GM23338 (cell line): ENCODE measurements around the gene USP3. TPM values are rescaled to one million over a fixed set of nuclear protein-coding genes. Genes with fewer than 3 reads are reported as not detected.

ENCODE experiments used
- ATAC-seq: fragments of 200-7000 bp; cut with Tn5 transposase; 3 replicates; pipeline ENCODE4 v1.9.1; 2020
- DNase-seq: peaks from one replicate; pipeline ENCODE4 v3.0.0-alpha.2; 2015; ENCODE audit warnings: low spot score
- H2AFZ ChIP-seq: fragments of 200-600 bp; sonication (generic); 2 replicates; pipeline ENCODE4 v1.8.0; 2016; ENCODE audit warnings: antibody characterized with exemption, mild to moderate bottlenecking, moderate library complexity
- H3F3A ChIP-seq: fragments of 200-600 bp; sonication (generic); replicated peaks from 2 replicates; pipeline ENCODE4 v1.8.0; 2017; ENCODE audit warnings: antibody characterized with exemption, mixed run types, low read depth
- H3K27ac ChIP-seq: fragments of 200-600 bp; sonication (generic); 2 replicates; pipeline ENCODE4 v1.6.1; 2016; ENCODE audit warnings: low read depth
- H3K27me3 ChIP-seq: fragments of 200-600 bp; sonication (generic); 2 replicates; pipeline ENCODE4 v1.8.0; 2016; ENCODE audit warnings: mild to moderate bottlenecking, mixed run types, moderate library complexity; ENCODE audit not compliant: insufficient read depth
- H3K36me3 ChIP-seq: fragments of 200-600 bp; sonication (generic); 2 replicates; pipeline ENCODE4 v1.8.0; 2016; ENCODE audit warnings: mild to moderate bottlenecking; ENCODE audit not compliant: insufficient read depth
- H3K4me1 ChIP-seq: fragments of 200-600 bp; sonication (generic); 2 replicates; pipeline ENCODE4 v1.8.0; 2016; ENCODE audit warnings: mild to moderate bottlenecking, moderate library complexity; ENCODE audit not compliant: insufficient read depth
- H3K4me2 ChIP-seq: fragments of 200-600 bp; sonication (generic); 2 replicates; pipeline ENCODE4 v1.7.1; 2017; ENCODE audit warnings: mixed run types
- H3K4me3 ChIP-seq: fragments of 200-600 bp; sonication (generic); 2 replicates; pipeline ENCODE4 v1.6.1; 2016; ENCODE audit warnings: mixed run types
- H3K79me2 ChIP-seq: fragments of 200-600 bp; sonication (generic); replicated peaks from 2 replicates; pipeline ENCODE4 v1.8.0; 2017; ENCODE audit warnings: mild to moderate bottlenecking; ENCODE audit not compliant: insufficient read depth
- H3K9me2 ChIP-seq: fragments of 200-600 bp; sonication (generic); 2 replicates; pipeline ENCODE4 v1.8.0; 2017; ENCODE audit not compliant: insufficient read depth
- H4K20me1 ChIP-seq: fragments of 200-600 bp; sonication (generic); replicated peaks from 2 replicates; pipeline ENCODE4 v1.8.0; 2017; ENCODE audit warnings: mild to moderate bottlenecking; ENCODE audit not compliant: insufficient read depth
- H3K27ac Mint-ChIP-seq: 2 replicates; pipeline ENCODE4 v1.8.0; 2020; ENCODE audit warnings: inconsistent platforms, mild to moderate bottlenecking, moderate library complexity, mixed read lengths
- H3K27me3 Mint-ChIP-seq: 3 replicates; pipeline ENCODE4 v1.8.0; 2022; ENCODE audit warnings: low read depth, mild to moderate bottlenecking, moderate library complexity, mixed read lengths, inconsistent platforms; ENCODE audit not compliant: insufficient read depth, poor library complexity
- H3K36me3 Mint-ChIP-seq: 3 replicates; pipeline ENCODE4 v1.8.0; 2021; ENCODE audit warnings: low read depth, mild to moderate bottlenecking, inconsistent platforms, moderate library complexity, mixed read lengths
- H3K4me1 Mint-ChIP-seq: 3 replicates; pipeline ENCODE4 v1.8.0; 2020; ENCODE audit warnings: mild to moderate bottlenecking, inconsistent platforms, mixed read lengths
- H3K4me3 Mint-ChIP-seq: 3 replicates; pipeline ENCODE4 v1.8.0; 2021; ENCODE audit warnings: moderate library complexity, mild to moderate bottlenecking, inconsistent platforms, mixed read lengths
- H3K9me3 Mint-ChIP-seq: 3 replicates; pipeline ENCODE4 v1.8.0; 2020; ENCODE audit warnings: moderate library complexity, mild to moderate bottlenecking, inconsistent platforms, mixed read lengths
- CREB1 ChIP-seq: fragments of 250-450 bp; sonication (Bioruptor Pico); IDR thresholded peaks from 2 replicates; pipeline ENCODE4 v1.5.0; 2020; ENCODE audit warnings: low read depth, mild to moderate bottlenecking, moderate library complexity
- CTCF ChIP-seq, 2 experiments: fragments of 200-600 bp in 1 of 2; sonication (generic) in 1 of 2; conservative IDR thresholded peaks; 2 replicates each; pipeline versions ENCODE4 v1.5.1 to v1.6.1; 2016 to 2017; ENCODE audit warnings: antibody characterized with exemption in 2 of 2, low read depth in 2 of 2, mild to moderate bottlenecking in 2 of 2, moderate library complexity in 1 of 2
- EZH2phosphoT487 ChIP-seq: fragments of 200-600 bp; sonication (generic); IDR thresholded peaks from one replicate; pipeline ENCODE4 v1.8.1; 2018; ENCODE audit warnings: antibody characterized with exemption; ENCODE audit not compliant: unreplicated experiment
- NANOG ChIP-seq: IDR thresholded peaks from 2 replicates; pipeline ENCODE4 v1.6.1; 2016; ENCODE audit warnings: antibody characterized with exemption, borderline replicate concordance
- POLR2AphosphoS5 ChIP-seq: IDR thresholded peaks from 2 replicates; pipeline ENCODE4 v1.6.1; 2016; ENCODE audit warnings: antibody characterized with exemption, low read depth
- REST ChIP-seq: IDR thresholded peaks from one replicate; pipeline ENCODE4 v1.6.1; 2018; ENCODE audit warnings: antibody characterized with exemption; ENCODE audit not compliant: unreplicated experiment
- STAT1 ChIP-seq: IDR thresholded peaks from one replicate; pipeline ENCODE4 v1.6.1; 2016; ENCODE audit warnings: antibody characterized with exemption; ENCODE audit not compliant: unreplicated experiment
- ZNF114 ChIP-seq: fragments of 250-450 bp; sonication (Bioruptor Pico); IDR thresholded peaks from 2 replicates; pipeline ENCODE4 v1.5.0; 2020; ENCODE audit warnings: mild to moderate bottlenecking, moderate library complexity
- ZNF331 ChIP-seq: fragments of 250-450 bp; sonication (Bioruptor Pico); IDR thresholded peaks from 2 replicates; pipeline ENCODE4 v1.5.0; 2020; ENCODE audit warnings: low read depth, mild to moderate bottlenecking, moderate library complexity
- polyA plus RNA-seq: library from polyadenylated mRNA; unstranded; fragments of >200 nt; fragmentation: Nextera tagmentation; extraction: Ambion mirVana; gene quantifications from 2 replicates; pipeline ENCODE4 v1.2.1, GENCODE V29; 2016
- total RNA-seq: library from RNA; depleted of rRNA; stranded (reverse); fragments of >200 nt; shearing (Covaris generic); gene quantifications from 2 replicates; pipeline ENCODE4 v1.2.3, GENCODE V29; 2014

Gene USP3
- total and polyA plus RNA-seq, 2 experiments from 2014 or later = 9.7 to 9.9 TPM

- H3K27me3 ChIP-seq = peaks cover 34% of the 10 kb centered on the region
- no peak overlapping the region for H3K4me2 ChIP-seq
- Mint-ChIP-seq H3K4me1 (peaks cover 34% of the 10 kb centered on the region), H3K27ac (no peak overlapping the region), H3K4me3 (no peak overlapping the region), H3K36me3 (no peaks in the 10 kb centered on the region), H3K9me3 (no peaks in the 10 kb centered on the region), H3K27me3 (peaks cover 14% of the 10 kb centered on the region)
- no peaks in the 10 kb centered on the region for H4K20me1 ChIP-seq
- DNase-seq (no peak), ATAC-seq (no peak)
- TF ChIP-seq ZNF331 (CRISPR knock-in tag) (no peak), NANOG (no peak), EZH2phosphoT487 (no peak), POLR2AphosphoS5 (no peak), STAT1 (no peak)
- 0 out of 2 replicates have a peak, but pooled peaks cover 5% of the 10 kb centered on the region for H3F3A ChIP-seq
- H3K27ac ChIP-seq = no peak overlapping the region
- H3K9me2 ChIP-seq = no peaks in the 10 kb centered on the region
- no peaks in the 10 kb centered on the region for H3K36me3 ChIP-seq
- no peak overlapping the region for H3K4me3 ChIP-seq
- no peaks in the 10 kb centered on the region for H3K79me2 ChIP-seq
- H3K4me1 ChIP-seq = peaks cover 11% of the 10 kb centered on the region; the same call in 1 of the 2 replicates
- no peak overlapping the region for H2AFZ ChIP-seq
Observed at GRCh38 chr15:63489352-63489751, 15.0 kb upstream of the USP3 start.

GRCh38 chr15:63490345-63491034 is 13.9 kb upstream of the USP3 start:
- no peaks in the 10 kb centered on the region for H3K36me3 ChIP-seq
- no peak overlapping the region for H3K4me3 ChIP-seq
- H3K27me3 ChIP-seq = peaks cover 39% of the 10 kb centered on the region
- no peak for TF ChIP-seq STAT1
- no peak for TF ChIP-seq EZH2phosphoT487
- no peak for TF ChIP-seq CREB1 (CRISPR knock-in tag)
- no peak for TF ChIP-seq POLR2AphosphoS5
- TF ChIP-seq ZNF331 (CRISPR knock-in tag) = no peak
- Mint-ChIP-seq H3K4me1 (peaks cover 34% of the 10 kb centered on the region), H3K27me3 (peaks cover 14% of the 10 kb centered on the region), H3K9me3 (no peaks in the 10 kb centered on the region), H3K36me3 (no peaks in the 10 kb centered on the region), H3K4me3 (no peak overlapping the region), H3K27ac (no peak overlapping the region)
- H3K79me2 ChIP-seq = no peaks in the 10 kb centered on the region
- no peak overlapping the region for H3K27ac ChIP-seq
- peaks cover 22% of the 10 kb centered on the region for H3K4me1 ChIP-seq
- H3K9me2 ChIP-seq = no peaks in the 10 kb centered on the region
- no peaks in the 10 kb centered on the region for H4K20me1 ChIP-seq
- 0 out of 2 replicates have a peak, but pooled peaks cover 5% of the 10 kb centered on the region for H3F3A ChIP-seq
- DNase-seq (no peak), ATAC-seq (peak; percentile 51)
- no peak overlapping the region for H2AFZ ChIP-seq
- H3K4me2 ChIP-seq = no peak overlapping the region

- Mint-ChIP-seq H3K27me3 (peaks cover 19% of the 10 kb centered on the region), H3K4me1 (peaks cover 42% of the 10 kb centered on the region), H3K27ac (no peak overlapping the region), H3K4me3 (no peak overlapping the region), H3K9me3 (no peaks in the 10 kb centered on the region), H3K36me3 (no peaks in the 10 kb centered on the region)
- H3K4me3 ChIP-seq = no peak overlapping the region
- peaks cover 12% of the 10 kb centered on the region for H3F3A ChIP-seq
- H3K79me2 ChIP-seq = no peaks in the 10 kb centered on the region
- no peak overlapping the region for H3K27ac ChIP-seq
- ATAC-seq = no peak
- no peak overlapping the region for H2AFZ ChIP-seq
- DNase-seq = no peak
- H3K4me1 ChIP-seq = peaks cover 30% of the 10 kb centered on the region
- H3K9me2 ChIP-seq = no peaks in the 10 kb centered on the region
- H3K36me3 ChIP-seq = no peaks in the 10 kb centered on the region
- H3K27me3 ChIP-seq = peaks cover 47% of the 10 kb centered on the region
- no peak overlapping the region for H3K4me2 ChIP-seq
- H4K20me1 ChIP-seq = no peaks in the 10 kb centered on the region
- no peak for TF ChIP-seq REST
- TF ChIP-seq STAT1 = no peak
- no peak for TF ChIP-seq ZNF114 (CRISPR knock-in tag)
- no peak for TF ChIP-seq CTCF (conservative IDR thresholded peaks at IDR 0.05; ENCODE audit: low read depth in 2 of 2)
Observed at GRCh38 chr15:63491116-63491827, 13.1 kb upstream of the USP3 start.
